ENCODE measurements around the gene OSBPL3.

- TF ChIP-seq CTCF (optimal IDR thresholded peaks at IDR 0.05 in 1 of 3, IDR thresholded peaks at IDR 0.05 in 1 of 3, conservative IDR thresholded peaks at IDR 0.05 in 1 of 3; ENCODE audit: extremely low read depth in 1 of 3, insufficient read depth in 2 of 3, low read length in 3 of 3) (no peak), EZH2 (IDR thresholded peaks at IDR 0.05; ENCODE audit: low read length) (no peak)
These were observed 63.4 kb downstream of the OSBPL3 start for GRCh38 chr7:24916463-24917040.
